HG03432 (cell line): Measurements from ENCODE around the gene SRGAP1.
"Not testable (repeated sequence)": the region's sequence is repeated elsewhere in the genome, so short reads cannot be mapped to it uniquely, and the experiment has no call there.

Source experiments
- ATAC-seq: cut with Tn5 transposase; IDR thresholded peaks from one replicate; pipeline ENCODE4 v1.9.1; 2021; ENCODE audit warnings: mild to moderate bottlenecking, moderate library complexity; ENCODE audit not compliant: unreplicated experiment

Gene SRGAP1

DNA sequence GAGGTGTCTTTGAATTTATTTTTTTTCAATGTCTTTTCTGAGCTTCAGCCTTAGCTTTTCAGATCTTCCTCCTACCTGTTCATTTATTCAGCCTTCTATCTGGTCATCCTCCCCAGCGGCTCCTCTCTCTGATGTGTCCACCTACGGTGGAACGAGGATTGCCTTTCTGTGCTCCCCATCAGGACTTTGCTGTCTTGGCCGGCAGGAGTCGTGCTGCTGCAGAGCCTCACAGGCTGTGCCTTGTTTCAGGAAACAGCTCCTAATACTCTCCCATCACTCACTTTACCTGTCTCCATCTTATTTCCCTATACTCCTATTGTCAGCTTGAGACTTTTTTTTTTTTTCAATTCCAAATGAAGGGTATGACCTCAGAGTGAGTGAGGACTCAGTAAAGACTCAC lies 300.7 kb downstream of the SRGAP1 start:
- ATAC-seq = no peak

DNA sequence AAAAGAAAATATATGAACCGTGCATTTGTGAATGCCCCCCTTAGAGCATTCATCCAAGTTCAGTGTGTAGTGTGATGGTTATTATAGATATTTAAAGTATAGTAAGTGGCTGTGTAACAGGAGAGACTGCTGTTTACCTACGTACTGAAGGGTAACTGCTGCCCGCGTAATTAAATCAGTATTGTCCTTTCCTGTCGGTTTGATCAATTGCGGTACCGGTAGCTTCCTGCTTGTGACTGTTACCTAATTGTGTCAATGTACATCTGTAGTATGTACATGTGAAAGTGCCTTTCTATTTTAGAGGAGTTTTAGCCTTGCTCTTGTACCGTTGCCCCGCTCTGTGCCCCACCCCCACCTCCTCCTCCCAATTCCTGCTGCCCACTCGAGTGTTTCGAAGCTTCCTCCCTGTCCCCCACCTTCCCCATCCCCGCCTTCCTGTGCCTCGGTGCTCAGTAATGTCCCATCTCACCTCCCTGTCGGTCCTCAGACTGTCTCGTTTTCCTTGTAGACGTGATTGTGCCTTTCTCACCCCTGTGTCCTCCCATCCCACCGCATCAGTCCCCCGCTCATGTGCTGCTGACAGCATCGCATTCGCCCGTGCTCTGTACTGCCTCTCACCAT lies 302.6 kb downstream of the SRGAP1 start:
- ATAC-seq = no peak

DNA sequence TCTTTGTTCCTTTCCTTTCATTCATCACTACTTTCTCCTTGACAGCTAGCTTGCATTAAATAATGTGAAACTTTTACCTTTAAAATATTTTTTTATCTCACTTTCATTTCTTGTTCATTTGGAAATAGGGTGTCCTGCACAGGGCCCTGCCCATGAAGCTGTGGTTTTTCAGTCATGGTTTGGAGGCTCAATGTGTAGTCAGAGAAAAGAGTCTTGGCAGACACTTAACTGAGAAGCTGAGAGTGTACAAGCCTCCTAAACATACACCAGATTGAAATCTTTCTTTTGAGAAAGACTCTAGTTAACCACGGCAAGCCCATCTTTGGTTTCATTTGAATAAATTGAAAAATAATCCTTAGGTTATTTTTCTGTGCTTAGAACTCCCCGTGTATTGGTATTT lies 303.4 kb downstream of the SRGAP1 start:
- ATAC-seq = no peak

DNA sequence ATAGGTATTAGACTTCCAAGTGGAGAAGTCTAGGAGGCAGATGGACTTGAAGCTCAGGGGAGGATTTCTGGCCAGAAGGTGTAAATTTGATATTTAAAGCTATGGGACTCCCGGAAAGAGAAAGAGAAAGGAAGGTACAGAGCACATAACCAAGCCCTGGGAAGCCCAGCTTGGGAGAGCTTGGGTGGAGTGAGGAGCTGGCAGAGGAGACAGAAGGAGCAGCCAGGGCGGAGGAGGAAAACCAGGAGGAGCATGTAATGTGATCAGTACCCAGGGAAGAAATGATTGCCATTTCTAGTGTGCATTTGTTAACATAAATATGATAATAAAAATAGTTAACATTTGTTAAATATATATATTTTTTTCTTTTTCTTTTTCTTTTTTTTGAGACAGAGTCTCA lies 310.2 kb downstream of the SRGAP1 start:
- no peak for ATAC-seq

DNA sequence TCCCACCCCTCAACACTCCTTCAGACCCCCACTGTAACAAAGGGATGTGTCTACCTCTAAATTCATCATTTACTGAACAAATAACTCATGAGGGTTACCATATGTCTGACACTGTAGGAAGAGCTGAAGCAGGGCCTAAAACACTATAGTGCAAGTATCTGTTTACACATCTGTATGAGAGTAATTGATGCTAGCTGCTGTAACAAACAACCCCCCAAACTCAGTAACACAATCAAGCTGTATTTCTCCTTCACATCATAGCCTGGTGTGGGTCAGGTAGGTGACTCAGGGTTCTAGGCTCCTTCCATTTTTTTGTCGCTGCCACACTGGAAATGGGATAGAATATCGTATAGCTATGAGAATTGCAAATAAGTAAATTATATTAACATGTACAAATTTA lies 312.6 kb downstream of the SRGAP1 start:
- ATAC-seq = no peak

DNA sequence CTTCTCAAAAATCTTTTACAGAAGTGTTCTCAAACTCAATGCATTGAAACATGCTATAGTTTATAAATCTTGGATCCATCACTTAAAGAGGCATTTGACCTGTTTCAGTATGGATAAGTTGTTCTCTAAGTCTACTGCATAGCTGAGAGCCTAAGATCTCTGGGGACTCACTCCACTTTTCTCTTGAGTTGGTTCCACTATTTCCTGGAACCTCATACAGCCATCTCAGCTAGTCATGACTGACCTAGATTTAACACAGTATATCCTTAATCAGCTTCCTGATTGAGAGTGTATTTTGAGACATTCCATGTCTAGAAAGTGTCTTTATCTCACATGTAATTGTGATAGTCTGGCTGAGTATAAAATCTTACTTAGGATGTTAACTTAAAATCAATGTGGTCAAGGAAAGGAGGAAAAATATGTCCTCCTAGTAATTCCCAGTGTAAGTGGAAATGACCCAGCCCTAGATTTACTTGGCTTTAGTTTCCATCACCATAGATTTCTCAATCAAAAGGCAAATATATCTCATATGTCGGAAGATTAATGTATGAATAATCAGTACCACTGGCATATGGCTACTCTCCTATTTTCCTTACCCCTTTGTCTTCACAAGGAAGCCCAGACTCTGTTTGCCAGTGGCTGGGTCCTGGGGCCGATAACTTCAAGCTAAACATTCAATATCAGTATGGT lies 315.7 kb downstream of the SRGAP1 start:
- no peak for ATAC-seq

DNA sequence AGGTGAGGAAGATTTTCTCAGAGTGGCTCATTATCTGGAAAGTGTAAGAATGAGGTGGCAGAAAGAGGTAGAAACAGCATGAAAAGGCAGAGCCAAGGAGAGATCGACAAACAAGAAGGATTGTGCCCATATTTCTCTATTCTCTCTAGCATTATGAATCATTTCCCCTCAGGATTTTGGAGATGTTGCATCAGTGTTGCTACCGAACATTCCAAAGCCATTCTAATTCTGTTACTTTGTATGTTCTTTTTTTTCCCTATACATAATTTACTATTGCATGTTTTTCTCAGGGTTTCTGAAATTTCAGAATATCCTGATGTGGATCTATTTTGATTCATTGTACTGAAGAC lies 316.2 kb downstream of the SRGAP1 start:
- ATAC-seq = no peak

DNA sequence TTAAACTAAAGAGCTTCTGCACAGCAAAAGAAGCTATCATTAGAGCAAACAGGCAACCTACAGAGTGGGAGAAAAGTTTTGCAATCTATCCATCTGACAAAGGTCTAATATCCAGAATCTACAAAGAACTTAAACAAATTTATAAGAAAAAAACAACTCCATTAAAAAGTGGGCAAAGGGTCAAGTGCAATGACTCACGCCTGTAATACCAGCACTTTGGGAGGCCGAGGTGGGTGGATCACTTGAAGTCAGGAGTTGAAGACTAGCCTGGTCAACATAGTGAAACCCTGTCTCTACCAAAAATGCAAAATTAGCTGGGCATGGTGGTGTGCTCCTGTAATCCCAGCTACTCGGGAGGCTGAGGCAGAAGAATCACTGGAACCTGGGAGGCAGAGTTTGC lies 322.1 kb downstream of the SRGAP1 start:
- not testable (repeated sequence) for ATAC-seq

DNA sequence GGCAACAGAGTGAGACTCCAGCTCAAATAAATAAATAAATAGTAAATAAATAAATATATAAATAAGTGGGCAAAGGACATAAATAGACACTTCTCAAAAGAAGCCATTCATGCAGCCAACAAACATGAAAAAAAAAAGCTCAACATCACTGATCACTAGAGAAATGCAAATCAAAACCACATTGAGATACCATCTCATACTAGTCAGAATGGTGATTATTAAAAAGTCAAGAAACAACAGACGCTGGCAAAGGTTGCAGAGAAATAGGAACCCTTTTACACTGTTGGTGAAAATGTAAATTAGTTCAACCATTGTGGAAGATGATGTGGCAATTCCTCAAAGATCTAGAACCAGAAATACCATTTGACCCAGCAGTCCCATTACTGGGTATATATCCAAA lies 322.5 kb downstream of the SRGAP1 start:
- not testable (repeated sequence) for ATAC-seq

DNA sequence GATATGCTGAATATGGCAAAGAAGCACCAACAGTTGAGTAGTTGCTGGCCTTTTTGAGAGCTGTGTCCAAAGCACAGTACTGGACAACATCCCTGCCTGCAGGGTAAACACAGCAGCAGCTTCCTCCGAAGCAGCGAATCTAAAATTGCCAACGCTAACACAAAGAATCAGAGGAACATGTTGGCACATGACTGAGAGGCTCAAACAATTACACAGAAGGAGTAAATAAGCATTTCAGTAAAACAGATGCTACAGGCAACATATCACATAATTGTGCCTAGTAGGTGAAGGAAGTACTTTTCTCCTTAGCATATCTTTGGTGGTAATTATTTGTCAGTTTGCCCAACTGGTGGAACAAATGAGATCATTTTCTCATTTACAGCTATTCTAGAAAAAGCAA lies 325.5 kb downstream of the SRGAP1 start:
- no peak for ATAC-seq

DNA sequence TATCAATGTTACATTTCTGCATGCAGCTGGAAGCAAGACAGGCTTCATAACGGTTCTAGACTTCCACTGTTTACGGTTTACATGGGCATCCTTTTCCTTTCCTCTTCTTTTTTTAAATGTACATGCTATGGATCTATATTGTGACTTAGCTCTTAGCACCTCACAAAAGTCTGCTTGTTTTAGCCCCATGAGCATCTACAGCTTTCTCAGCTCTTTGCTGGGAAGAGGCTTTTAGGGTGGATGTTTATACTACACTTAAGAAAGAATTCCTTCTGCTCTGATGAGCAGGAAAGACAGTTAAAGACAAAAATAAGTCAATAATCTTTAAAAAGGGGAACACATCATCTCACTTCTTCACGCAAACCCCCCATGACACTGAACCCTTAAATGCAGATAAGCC lies 326.2 kb downstream of the SRGAP1 start:
- ATAC-seq = no peak

GRCh38 chr12:64171715-64172114 lies 327.2 kb downstream of the SRGAP1 start:
- ATAC-seq = no peak

GRCh38 chr12:64172143-64172970 lies 327.9 kb downstream of the SRGAP1 start:
- ATAC-seq = no peak

GRCh38 chr12:64173456-64173855 lies 329.0 kb downstream of the SRGAP1 start:
- no peak for ATAC-seq

- ATAC-seq = no peak
Measured at GRCh38 chr12:64175254-64175945, 330.9 kb downstream of the SRGAP1 start.

- ATAC-seq = no peak
Measured at GRCh38 chr12:64177001-64177400, 332.5 kb downstream of the SRGAP1 start.

DNA sequence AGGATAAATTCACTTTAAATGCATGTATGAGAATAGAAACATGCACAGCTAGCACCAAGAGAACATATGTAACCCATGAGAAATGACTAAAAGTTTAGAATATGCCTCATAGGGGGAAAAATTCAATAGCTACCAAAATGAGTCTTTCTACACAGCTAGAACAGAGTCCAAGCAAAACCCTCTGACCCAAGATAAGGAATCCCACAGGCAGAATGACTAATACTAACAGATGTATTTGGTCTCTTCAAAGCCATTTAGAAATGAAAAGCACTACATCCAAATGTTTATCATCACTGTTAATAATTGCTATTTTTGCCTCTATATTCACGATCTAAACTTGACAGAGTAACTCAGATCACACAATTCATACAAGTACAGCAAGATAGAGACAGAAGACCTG lies 333.6 kb downstream of the SRGAP1 start:
- no peak for ATAC-seq

DNA sequence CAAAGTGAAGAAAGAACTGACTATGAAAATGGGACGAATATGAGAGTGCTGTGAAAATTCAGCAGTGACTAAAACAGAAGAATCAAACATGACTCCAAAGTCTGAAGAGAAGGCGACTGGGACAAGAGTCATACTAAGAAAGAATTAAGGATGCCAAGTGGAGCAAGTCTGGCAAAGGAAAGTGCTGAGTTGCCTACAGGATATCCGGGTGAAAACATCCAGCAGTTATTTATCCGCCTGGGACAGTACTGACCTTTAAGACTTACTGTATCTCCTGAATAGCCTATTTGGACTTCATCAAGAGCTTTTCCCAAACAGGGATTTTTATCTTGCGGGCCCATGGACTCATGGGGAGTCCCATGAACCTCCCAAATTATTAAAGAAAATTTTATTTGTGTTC lies 336.5 kb downstream of the SRGAP1 start:
- no peak for ATAC-seq

GRCh38 chr12:64181430-64182291 lies 337.2 kb downstream of the SRGAP1 start:
- ATAC-seq = no peak

GRCh38 chr12:64184216-64184615 lies 339.7 kb downstream of the SRGAP1 start:
- no peak for ATAC-seq

GRCh38 chr12:64186789-64187188 lies 342.3 kb downstream of the SRGAP1 start:
- ATAC-seq = peak; percentile 96
